H9 (cell line): ENCODE measurements around the gene LAMA3. TPM values are rescaled to one million over a fixed set of nuclear protein-coding genes. Genes with fewer than 3 reads are reported as not detected.
"Not testable (repeated sequence)": the region's sequence is repeated elsewhere in the genome, so short reads cannot be mapped to it uniquely, and the experiment has no call there.

ENCODE experiments used
- DNase-seq: peaks from one replicate; pipeline ENCODE4 v3.0.0-alpha.2; 2017
- H2AFZ ChIP-seq: one replicate; pipeline ENCODE4 v1.6.1; 2013; ENCODE audit warnings: mild to moderate bottlenecking, low read length, control low read depth, moderate library complexity
- H2AK5ac ChIP-seq: 2 replicates; pipeline ENCODE4 v1.6.1; 2013; ENCODE audit warnings: low read length, control low read depth, mixed read lengths; ENCODE audit not compliant: insufficient read length
- H2BK120ac ChIP-seq: one replicate; pipeline ENCODE4 v1.6.1; 2013; ENCODE audit warnings: low read depth, mild to moderate bottlenecking, low read length, control low read depth, inconsistent platforms; ENCODE audit not compliant: poor library complexity, severe bottlenecking
- H2BK12ac ChIP-seq: 2 replicates; pipeline ENCODE4 v1.6.1; 2013; ENCODE audit warnings: low read length, control low read depth, mixed read lengths, low read depth; ENCODE audit not compliant: insufficient read length
- H2BK15ac ChIP-seq: 2 replicates; pipeline ENCODE4 v1.6.1; 2013; ENCODE audit warnings: low read depth, low read length, control low read depth
- H2BK20ac ChIP-seq: one replicate; pipeline ENCODE4 v1.6.1; 2013; ENCODE audit warnings: low read depth, mild to moderate bottlenecking, low read length, control low read depth, inconsistent platforms; ENCODE audit not compliant: poor library complexity, severe bottlenecking
- H2BK5ac ChIP-seq: 2 replicates; pipeline ENCODE4 v1.6.1; 2013; ENCODE audit warnings: low read length, control low read depth, mixed read lengths; ENCODE audit not compliant: insufficient read length
- H3K14ac ChIP-seq: 2 replicates; pipeline ENCODE4 v1.6.1; 2013; ENCODE audit warnings: low read length, control low read depth; ENCODE audit not compliant: insufficient read depth
- H3K18ac ChIP-seq: 2 replicates; pipeline ENCODE4 v1.6.1; 2013; ENCODE audit warnings: low read depth, mild to moderate bottlenecking, mixed read lengths, low read length, control low read depth; ENCODE audit not compliant: insufficient read length
- H3K23ac ChIP-seq: 2 replicates; pipeline ENCODE4 v1.6.1; 2013; ENCODE audit warnings: low read length, control low read depth, mixed read lengths, low read depth; ENCODE audit not compliant: insufficient read length
- H3K23me2 ChIP-seq: 2 replicates; pipeline ENCODE4 v1.6.1; 2013; ENCODE audit warnings: low read depth, mild to moderate bottlenecking, mixed read lengths, low read length, control low read depth; ENCODE audit not compliant: insufficient read length, poor library complexity, severe bottlenecking
- H3K27ac ChIP-seq: 2 replicates; pipeline ENCODE4 v1.5.1; 2013; ENCODE audit warnings: low read length, control low read depth, mixed read lengths, low read depth; ENCODE audit not compliant: insufficient read length
- H3K27me3 ChIP-seq: 2 replicates; pipeline ENCODE4 v1.6.1; 2013; ENCODE audit warnings: low read length, control low read depth, inconsistent platforms; ENCODE audit not compliant: insufficient read depth
- H3K4ac ChIP-seq: 2 replicates; pipeline ENCODE4 v1.6.1; 2013; ENCODE audit warnings: low read depth, mild to moderate bottlenecking, control low read depth, inconsistent platforms, low read length, moderate library complexity
- H3K4me1 ChIP-seq: 2 replicates; pipeline ENCODE4 v1.6.1; 2013; ENCODE audit warnings: low read length, control low read depth, inconsistent platforms; ENCODE audit not compliant: insufficient read depth
- H3K4me2 ChIP-seq: 2 replicates; pipeline ENCODE4 v1.6.1; 2013; ENCODE audit warnings: low read length, control low read depth, mixed read lengths; ENCODE audit not compliant: insufficient read length, insufficient read depth
- H3K56ac ChIP-seq: 2 replicates; pipeline ENCODE4 v1.6.1; 2013; ENCODE audit warnings: low read depth, mild to moderate bottlenecking, mixed read lengths, low read length, control low read depth; ENCODE audit not compliant: insufficient read length
- H3K79me1 ChIP-seq: 2 replicates; pipeline ENCODE4 v1.6.1; 2013; ENCODE audit warnings: low read depth, mild to moderate bottlenecking, moderate library complexity, low read length, control low read depth, inconsistent platforms; ENCODE audit not compliant: insufficient read depth, poor library complexity, severe bottlenecking
- H3K79me2 ChIP-seq: 2 replicates; pipeline ENCODE4 v1.6.1; 2013; ENCODE audit warnings: low read length, control low read depth, inconsistent platforms; ENCODE audit not compliant: insufficient read depth
- H3K9ac ChIP-seq: 2 replicates; pipeline ENCODE4 v1.6.1; 2013; ENCODE audit warnings: low read length, control low read depth, mixed read lengths; ENCODE audit not compliant: insufficient read length; ENCODE audit errors: extremely low read depth
- H3K9me3 ChIP-seq: one replicate; pipeline ENCODE4 v1.6.1; 2013; ENCODE audit warnings: low read depth, low read length, inconsistent platforms; ENCODE audit not compliant: control insufficient read depth
- H3T11ph ChIP-seq: one replicate; pipeline ENCODE4 v1.6.1; 2013; ENCODE audit warnings: mild to moderate bottlenecking, low read length, control low read depth, inconsistent platforms
- H4K20me1 ChIP-seq: one replicate; pipeline ENCODE4 v1.6.1; 2013; ENCODE audit not compliant: control insufficient read depth, insufficient read length, insufficient read depth
- H4K5ac ChIP-seq: 2 replicates; pipeline ENCODE4 v1.6.1; 2013; ENCODE audit warnings: low read depth, mild to moderate bottlenecking, mixed read lengths, low read length, control low read depth; ENCODE audit not compliant: insufficient read length
- H4K8ac ChIP-seq: replicated peaks from 2 replicates; pipeline ENCODE4 v1.6.1; 2013; ENCODE audit warnings: low read length, control low read depth, mixed read lengths, low read depth; ENCODE audit not compliant: insufficient read length
- H4K91ac ChIP-seq: 2 replicates; pipeline ENCODE4 v1.6.1; 2013; ENCODE audit warnings: low read depth, mild to moderate bottlenecking, moderate library complexity, mixed read lengths, low read length, control low read depth; ENCODE audit not compliant: insufficient read length
- H3K27ac Mint-ChIP-seq, 3 experiments: 2 replicates in 2 of 3; 3 replicates in 1 of 3; pipeline ENCODE4 v1.8.0; 2020 to 2021; ENCODE audit warnings: mixed read lengths in 3 of 3, mild to moderate bottlenecking in 1 of 3, moderate library complexity in 1 of 3
- H3K27me3 Mint-ChIP-seq: 2 replicates; pipeline ENCODE4 v1.8.0; 2021; ENCODE audit warnings: low read depth, mild to moderate bottlenecking, moderate library complexity, mixed read lengths
- H3K36me3 Mint-ChIP-seq, 3 experiments: 2 replicates in 2 of 3; 3 replicates in 1 of 3; pipeline ENCODE4 v1.8.0; 2020 to 2021; ENCODE audit warnings: low read depth in 3 of 3, mixed read lengths in 3 of 3; ENCODE audit not compliant: insufficient read depth in 1 of 3
- H3K4me1 Mint-ChIP-seq, 2 experiments: 2 replicates each; pipeline ENCODE4 v1.8.0; 2020; ENCODE audit warnings: mixed read lengths in 2 of 2
- H3K4me3 Mint-ChIP-seq, 2 experiments: 2 replicates in 1 of 2; 3 replicates in 1 of 2; pipeline ENCODE4 v1.8.0; 2020 to 2021; ENCODE audit warnings: mild to moderate bottlenecking in 2 of 2, mixed read lengths in 2 of 2, moderate library complexity in 1 of 2
- H3K9me3 Mint-ChIP-seq, 2 experiments: 2 replicates in 1 of 2; 3 replicates in 1 of 2; pipeline ENCODE4 v1.8.0; 2020; ENCODE audit warnings: mild to moderate bottlenecking in 2 of 2, mixed read lengths in 2 of 2, moderate library complexity in 1 of 2
- CTCF ChIP-seq: fragments of 200-600 bp; sonication (generic); conservative IDR thresholded peaks from 3 replicates; pipeline ENCODE4 v1.8.0; 2021; ENCODE audit warnings: antibody characterized with exemption, mild to moderate bottlenecking
- WGBS: extraction: QIAGEN DNeasy Blood & Tissue Kit; methylation state at CpG from one replicate; pipeline ENCODE4 v1.1.7; 2013; ENCODE audit warnings: missing lambda C conversion rate, low lambda C conversion rate, mixed read lengths; ENCODE audit not compliant: insufficient read length; ENCODE audit errors: extremely low coverage; 5-methylcytosine and 5-hydroxymethylcytosine counted together
- total RNA-seq: library from RNA; stranded (reverse); gene quantifications from 2 replicates; pipeline ENCODE4 v1.2.1, GENCODE V29; 2021

The LAMA3 gene
- total RNA-seq, 1 experiment from 2014 or later = 0.33 TPM

- Histone ChIP-seq H3K18ac (no peak overlapping the region), H3K56ac (no peak overlapping the region), H2BK5ac (no peak overlapping the region), H3K23me2 (no peaks in the 10 kb centered on the region), H3K9me3 (no peaks in the 10 kb centered on the region), H3K4me1 (peaks cover 3% of the 10 kb centered on the region; the same call in 1 of the 2 replicates), H3K27me3 (no peaks in the 10 kb centered on the region), H3K23ac (no peak overlapping the region), H2BK20ac (no peak overlapping the region), H4K91ac (no peak overlapping the region), H4K8ac (no peak overlapping the region), H3K27ac (no peak overlapping the region), H4K20me1 (no peaks in the 10 kb centered on the region), H2AFZ (no peak overlapping the region), H4K5ac (no peak overlapping the region), H3K79me1 (no peaks in the 10 kb centered on the region), H3T11ph (no peak overlapping the region), H2BK15ac (no peak overlapping the region), H3K14ac (no peak overlapping the region), H2BK12ac (no peak overlapping the region), H2AK5ac (no peak overlapping the region), H3K4me2 (no peak overlapping the region), H2BK120ac (no peak overlapping the region), H3K9ac (no peak overlapping the region), H3K4ac (no peak overlapping the region), H3K79me2 (no peaks in the 10 kb centered on the region)
- WGBS = no CpG with 5 or more reads among the region's 4 CpGs
- Mint-ChIP-seq H3K27me3 (no peaks in the 10 kb centered on the region), H3K36me3 (no peaks in the 10 kb centered on the region), H3K4me3 (no peak overlapping the region), H3K9me3 (no peaks in the 10 kb centered on the region), H3K4me1 (peaks cover 7 to 8% of the 10 kb centered on the region in 2 experiments), H3K27ac (no peak overlapping the region)
- TF ChIP-seq CTCF = no peak
- no peak for DNase-seq
Observed at GRCh38 chr18:23714576-23714975, 25.3 kb downstream of the LAMA3 start.

GRCh38 chr18:23716079-23716478 is 26.8 kb downstream of the LAMA3 start:
- not testable (repeated sequence) for H2BK15ac ChIP-seq, DNase-seq, H3K27ac ChIP-seq, H4K8ac ChIP-seq, H3K79me2 ChIP-seq, H4K91ac ChIP-seq, H4K20me1 ChIP-seq, H4K5ac ChIP-seq, H3K4me2 ChIP-seq, H3K27me3 Mint-ChIP-seq, H2AFZ ChIP-seq, H3K56ac ChIP-seq, H3K27me3 ChIP-seq, H3K27ac Mint-ChIP-seq, H2BK120ac ChIP-seq, H3K9me3 Mint-ChIP-seq, H3K4ac ChIP-seq, H3K79me1 ChIP-seq, H2BK12ac ChIP-seq, H3K14ac ChIP-seq, H3K9me3 ChIP-seq, H2AK5ac ChIP-seq, H3K9ac ChIP-seq, H3K23ac ChIP-seq, H3K23me2 ChIP-seq, H3K4me1 ChIP-seq, H3K4me3 Mint-ChIP-seq, H3K18ac ChIP-seq, H2BK20ac ChIP-seq, H2BK5ac ChIP-seq, H3T11ph ChIP-seq, H3K36me3 Mint-ChIP-seq
- WGBS = no CpG with 5 or more reads among the region's 8 CpGs
- peaks cover 9 to 12% of the 10 kb centered on the region in 2 experiments; a peak in 3 of 4 replicates for H3K4me1 Mint-ChIP-seq
